ENCODE measurements around the gene ZSWIM8. TPM values are rescaled to one million over a fixed set of nuclear protein-coding genes. Genes with fewer than 3 reads are reported as not detected.
A peak's percentile ranks its signal among the peaks of the same experiment; 100 is the strongest.

The ZSWIM8 gene
- total RNA-seq, 1 experiment from 2014 or later: 59.1 TPM

- Mint-ChIP-seq H3K27ac (no peak overlapping the region), H3K4me3 (no peak overlapping the region), H3K36me3 (peaks cover 12% of the 10 kb centered on the region; the same call in 1 of the 2 replicates), H3K4me1 (no peaks in the 10 kb centered on the region), H3K27me3 (ENCODE audit: low read depth) (no peaks in the 10 kb centered on the region), H3K9me3 (no peaks in the 10 kb centered on the region)
- CTCF ChIA-PET: interaction anchor here (1.6 to 3.2 kb wide), 5 partner anchors 12 to 61 kb away, joined by 6 to 22 read pairs (median 13); partner anchors contain the start of gene ZSWIM8
- DNase-seq (ENCODE audit: low spot score) (peak; percentile 42), ATAC-seq (peak; percentile 67)
- TF ChIP-seq ZNF121 (CRISPR knock-in tag; IDR thresholded peaks at IDR 0.05) (peak; percentile 100), ZNF263 (CRISPR knock-in tag; IDR thresholded peaks at IDR 0.05; ENCODE audit: low read depth) (no peak)
- POLR2A ChIA-PET: no interaction called here
These were observed 33.0 kb downstream of the ZSWIM8 start for GRCh38 chr10:73818402-73818801.

DNA sequence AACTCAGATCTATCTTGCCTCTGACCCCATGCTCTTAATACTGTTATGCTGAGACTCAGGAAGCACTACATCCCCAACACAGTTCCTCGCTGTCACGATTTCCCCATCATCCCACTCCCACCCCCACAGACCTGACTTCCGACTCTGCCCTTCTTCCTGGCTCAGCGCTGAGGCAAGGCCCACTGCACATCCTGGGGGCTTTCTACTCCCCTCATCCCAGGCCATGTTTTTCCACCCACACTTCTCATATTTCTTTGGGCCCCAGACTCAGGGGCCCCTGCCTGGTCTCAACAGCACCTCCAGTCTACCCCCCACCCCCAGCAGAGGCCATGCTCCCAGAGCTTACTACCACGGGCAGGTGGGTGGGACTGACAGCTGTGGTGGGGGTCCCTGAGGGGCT lies 33.7 kb downstream of the ZSWIM8 start:
- ATAC-seq: no peak
- POLR2A ChIA-PET: no interaction called here
- no peak for DNase-seq (ENCODE audit: low spot score)
- no peak overlapping the region for H3K27ac Mint-ChIP-seq
- CTCF ChIA-PET: interaction anchor here (0.6 to 3.2 kb wide), 12 partner anchors 9 to 284 kb away, joined by 3 to 22 read pairs (median 6); partner anchors contain the start of genes CAMK2G and ZSWIM8
- no peaks in the 10 kb centered on the region for H3K4me1 Mint-ChIP-seq
- H3K9me3 Mint-ChIP-seq: no peaks in the 10 kb centered on the region
- H3K27me3 Mint-ChIP-seq (ENCODE audit: low read depth): no peaks in the 10 kb centered on the region
- H3K36me3 Mint-ChIP-seq: peaks cover 18% of the 10 kb centered on the region
- TF ChIP-seq JUN (CRISPR knock-in tag; IDR thresholded peaks at IDR 0.05) (no peak), CBFB (CRISPR knock-in tag; IDR thresholded peaks at IDR 0.05; ENCODE audit: low read depth) (no peak)
- TF ChIP-seq, protein P1, sequence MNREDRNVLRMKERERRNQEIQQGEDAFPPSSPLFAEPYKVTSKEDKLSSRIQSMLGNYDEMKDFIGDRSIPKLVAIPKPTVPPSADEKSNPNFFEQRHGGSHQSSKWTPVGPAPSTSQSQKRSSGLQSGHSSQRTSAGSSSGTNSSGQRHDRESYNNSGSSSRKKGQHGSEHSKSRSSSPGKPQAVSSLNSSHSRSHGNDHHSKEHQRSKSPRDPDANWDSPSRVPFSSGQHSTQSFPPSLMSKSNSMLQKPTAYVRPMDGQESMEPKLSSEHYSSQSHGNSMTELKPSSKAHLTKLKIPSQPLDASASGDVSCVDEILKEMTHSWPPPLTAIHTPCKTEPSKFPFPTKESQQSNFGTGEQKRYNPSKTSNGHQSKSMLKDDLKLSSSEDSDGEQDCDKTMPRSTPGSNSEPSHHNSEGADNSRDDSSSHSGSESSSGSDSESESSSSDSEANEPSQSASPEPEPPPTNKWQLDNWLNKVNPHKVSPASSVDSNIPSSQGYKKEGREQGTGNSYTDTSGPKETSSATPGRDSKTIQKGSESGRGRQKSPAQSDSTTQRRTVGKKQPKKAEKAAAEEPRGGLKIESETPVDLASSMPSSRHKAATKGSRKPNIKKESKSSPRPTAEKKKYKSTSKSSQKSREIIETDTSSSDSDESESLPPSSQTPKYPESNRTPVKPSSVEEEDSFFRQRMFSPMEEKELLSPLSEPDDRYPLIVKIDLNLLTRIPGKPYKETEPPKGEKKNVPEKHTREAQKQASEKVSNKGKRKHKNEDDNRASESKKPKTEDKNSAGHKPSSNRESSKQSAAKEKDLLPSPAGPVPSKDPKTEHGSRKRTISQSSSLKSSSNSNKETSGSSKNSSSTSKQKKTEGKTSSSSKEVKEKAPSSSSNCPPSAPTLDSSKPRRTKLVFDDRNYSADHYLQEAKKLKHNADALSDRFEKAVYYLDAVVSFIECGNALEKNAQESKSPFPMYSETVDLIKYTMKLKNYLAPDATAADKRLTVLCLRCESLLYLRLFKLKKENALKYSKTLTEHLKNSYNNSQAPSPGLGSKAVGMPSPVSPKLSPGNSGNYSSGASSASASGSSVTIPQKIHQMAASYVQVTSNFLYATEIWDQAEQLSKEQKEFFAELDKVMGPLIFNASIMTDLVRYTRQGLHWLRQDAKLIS (CRISPR knock-in tag; IDR thresholded peaks at IDR 0.05; ENCODE audit: borderline replicate concordance): no peak
- TF ChIP-seq, protein P2, sequence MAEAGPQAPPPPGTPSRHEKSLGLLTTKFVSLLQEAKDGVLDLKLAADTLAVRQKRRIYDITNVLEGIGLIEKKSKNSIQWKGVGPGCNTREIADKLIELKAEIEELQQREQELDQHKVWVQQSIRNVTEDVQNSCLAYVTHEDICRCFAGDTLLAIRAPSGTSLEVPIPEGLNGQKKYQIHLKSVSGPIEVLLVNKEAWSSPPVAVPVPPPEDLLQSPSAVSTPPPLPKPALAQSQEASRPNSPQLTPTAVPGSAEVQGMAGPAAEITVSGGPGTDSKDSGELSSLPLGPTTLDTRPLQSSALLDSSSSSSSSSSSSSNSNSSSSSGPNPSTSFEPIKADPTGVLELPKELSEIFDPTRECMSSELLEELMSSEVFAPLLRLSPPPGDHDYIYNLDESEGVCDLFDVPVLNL (CRISPR knock-in tag; IDR thresholded peaks at IDR 0.05; ENCODE audit: borderline replicate concordance, low read depth): no peak
- H3K4me3 Mint-ChIP-seq: no peak overlapping the region

- CTCF ChIA-PET: interaction anchor here (0.6 to 3.2 kb wide), 15 partner anchors 10 to 284 kb away, joined by 3 to 22 read pairs (median 4); partner anchors contain the start of genes CAMK2G and ZSWIM8
These were observed 34.2 kb downstream of the ZSWIM8 start for GRCh38 chr10:73819513-73820093.

More at GRCh38 chr10:73819513-73820093, 34.2 kb downstream of the ZSWIM8 start:
- TF ChIP-seq CBFB (CRISPR knock-in tag; IDR thresholded peaks at IDR 0.05; ENCODE audit: low read depth) (no peak), NFYB (CRISPR knock-in tag; conservative IDR thresholded peaks at IDR 0.05; ENCODE audit: low read depth) (no peak), CDX4 (CRISPR knock-in tag; IDR thresholded peaks at IDR 0.05; ENCODE audit: borderline replicate concordance) (no peak), CREB1 (CRISPR knock-in tag; IDR thresholded peaks at IDR 0.05) (no peak), ZNF232 (CRISPR knock-in tag; IDR thresholded peaks at IDR 0.05) (no peak), SP1 (CRISPR knock-in tag; conservative IDR thresholded peaks at IDR 0.05) (no peak), RORB (CRISPR knock-in tag; IDR thresholded peaks at IDR 0.05) (no peak), ETV6 (CRISPR knock-in tag; IDR thresholded peaks at IDR 0.05) (no peak), JUN (CRISPR knock-in tag; IDR thresholded peaks at IDR 0.05) (no peak), OVOL2 (CRISPR knock-in tag; IDR thresholded peaks at IDR 0.05; ENCODE audit: borderline replicate concordance) (no peak), ZNF416 (CRISPR knock-in tag; IDR thresholded peaks at IDR 0.05) (no peak)
- TF ChIP-seq, protein P3, sequence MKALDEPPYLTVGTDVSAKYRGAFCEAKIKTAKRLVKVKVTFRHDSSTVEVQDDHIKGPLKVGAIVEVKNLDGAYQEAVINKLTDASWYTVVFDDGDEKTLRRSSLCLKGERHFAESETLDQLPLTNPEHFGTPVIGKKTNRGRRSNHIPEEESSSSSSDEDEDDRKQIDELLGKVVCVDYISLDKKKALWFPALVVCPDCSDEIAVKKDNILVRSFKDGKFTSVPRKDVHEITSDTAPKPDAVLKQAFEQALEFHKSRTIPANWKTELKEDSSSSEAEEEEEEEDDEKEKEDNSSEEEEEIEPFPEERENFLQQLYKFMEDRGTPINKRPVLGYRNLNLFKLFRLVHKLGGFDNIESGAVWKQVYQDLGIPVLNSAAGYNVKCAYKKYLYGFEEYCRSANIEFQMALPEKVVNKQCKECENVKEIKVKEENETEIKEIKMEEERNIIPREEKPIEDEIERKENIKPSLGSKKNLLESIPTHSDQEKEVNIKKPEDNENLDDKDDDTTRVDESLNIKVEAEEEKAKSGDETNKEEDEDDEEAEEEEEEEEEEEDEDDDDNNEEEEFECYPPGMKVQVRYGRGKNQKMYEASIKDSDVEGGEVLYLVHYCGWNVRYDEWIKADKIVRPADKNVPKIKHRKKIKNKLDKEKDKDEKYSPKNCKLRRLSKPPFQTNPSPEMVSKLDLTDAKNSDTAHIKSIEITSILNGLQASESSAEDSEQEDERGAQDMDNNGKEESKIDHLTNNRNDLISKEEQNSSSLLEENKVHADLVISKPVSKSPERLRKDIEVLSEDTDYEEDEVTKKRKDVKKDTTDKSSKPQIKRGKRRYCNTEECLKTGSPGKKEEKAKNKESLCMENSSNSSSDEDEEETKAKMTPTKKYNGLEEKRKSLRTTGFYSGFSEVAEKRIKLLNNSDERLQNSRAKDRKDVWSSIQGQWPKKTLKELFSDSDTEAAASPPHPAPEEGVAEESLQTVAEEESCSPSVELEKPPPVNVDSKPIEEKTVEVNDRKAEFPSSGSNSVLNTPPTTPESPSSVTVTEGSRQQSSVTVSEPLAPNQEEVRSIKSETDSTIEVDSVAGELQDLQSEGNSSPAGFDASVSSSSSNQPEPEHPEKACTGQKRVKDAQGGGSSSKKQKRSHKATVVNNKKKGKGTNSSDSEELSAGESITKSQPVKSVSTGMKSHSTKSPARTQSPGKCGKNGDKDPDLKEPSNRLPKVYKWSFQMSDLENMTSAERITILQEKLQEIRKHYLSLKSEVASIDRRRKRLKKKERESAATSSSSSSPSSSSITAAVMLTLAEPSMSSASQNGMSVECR (CRISPR knock-in tag; IDR thresholded peaks at IDR 0.05; ENCODE audit: borderline replicate concordance): no peak
- TF ChIP-seq, protein P4, sequence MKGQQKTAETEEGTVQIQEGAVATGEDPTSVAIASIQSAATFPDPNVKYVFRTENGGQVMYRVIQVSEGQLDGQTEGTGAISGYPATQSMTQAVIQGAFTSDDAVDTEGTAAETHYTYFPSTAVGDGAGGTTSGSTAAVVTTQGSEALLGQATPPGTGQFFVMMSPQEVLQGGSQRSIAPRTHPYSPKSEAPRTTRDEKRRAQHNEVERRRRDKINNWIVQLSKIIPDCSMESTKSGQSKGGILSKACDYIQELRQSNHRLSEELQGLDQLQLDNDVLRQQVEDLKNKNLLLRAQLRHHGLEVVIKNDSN (CRISPR knock-in tag; IDR thresholded peaks at IDR 0.05): no peak
- Mint-ChIP-seq H3K4me3 (no peak overlapping the region), H3K9me3 (no peaks in the 10 kb centered on the region), H3K36me3 (peaks cover 20% of the 10 kb centered on the region), H3K27ac (no peak overlapping the region), H3K4me1 (no peaks in the 10 kb centered on the region), H3K27me3 (ENCODE audit: low read depth) (no peaks in the 10 kb centered on the region)
- POLR2A ChIA-PET: interaction anchor here (0.6 to 1.0 kb wide), 2 partner anchors 10 to 14 kb away, joined by 3 read pairs; no protein-coding TSS in a partner anchor
- ATAC-seq (peak; percentile 73), DNase-seq (ENCODE audit: low spot score) (peak; percentile 46)

All from WTC11 (cell line).